Breast epithelium (tissue), 3 donors: ENCODE data around the gene RHBDL2.

ENCODE experiments used
- POLR2A ChIP-seq: fragments of 450-650 bp; IDR thresholded peaks from one replicate; pipeline ENCODE4 v1.6.1; 2016; ENCODE audit warnings: antibody characterized with exemption, mild to moderate bottlenecking, moderate library complexity
- TF ChIP-seq, protein P1 (sequence below), 3 donors: fragments of 450-650 bp; IDR thresholded peaks; one replicate each; pipeline ENCODE4 v1.5.1; 2016 to 2017; ENCODE audit warnings: antibody characterized with exemption in 3 of 3, mild to moderate bottlenecking in 3 of 3, moderate library complexity in 3 of 3

DNA sequence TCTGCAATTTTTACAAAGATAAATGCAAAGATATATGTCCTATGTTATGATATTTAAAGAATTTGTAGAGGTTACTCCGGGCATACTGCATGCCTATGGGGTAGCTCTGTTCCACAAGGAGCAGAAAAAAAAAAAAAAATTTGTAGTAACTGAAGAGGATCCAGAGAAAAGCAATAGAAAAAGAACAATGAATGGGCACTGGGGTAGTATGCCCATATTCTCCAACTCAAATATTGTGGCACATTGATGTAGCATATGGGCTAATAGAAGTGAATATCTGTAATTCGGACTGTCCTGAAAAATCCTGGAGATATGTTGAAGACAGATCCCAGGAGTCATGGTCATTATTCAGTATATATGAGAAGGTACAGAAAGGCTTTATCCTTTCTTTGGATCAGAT, 48.3 kb upstream of the RHBDL2 start:
- TF ChIP-seq, protein P1, sequence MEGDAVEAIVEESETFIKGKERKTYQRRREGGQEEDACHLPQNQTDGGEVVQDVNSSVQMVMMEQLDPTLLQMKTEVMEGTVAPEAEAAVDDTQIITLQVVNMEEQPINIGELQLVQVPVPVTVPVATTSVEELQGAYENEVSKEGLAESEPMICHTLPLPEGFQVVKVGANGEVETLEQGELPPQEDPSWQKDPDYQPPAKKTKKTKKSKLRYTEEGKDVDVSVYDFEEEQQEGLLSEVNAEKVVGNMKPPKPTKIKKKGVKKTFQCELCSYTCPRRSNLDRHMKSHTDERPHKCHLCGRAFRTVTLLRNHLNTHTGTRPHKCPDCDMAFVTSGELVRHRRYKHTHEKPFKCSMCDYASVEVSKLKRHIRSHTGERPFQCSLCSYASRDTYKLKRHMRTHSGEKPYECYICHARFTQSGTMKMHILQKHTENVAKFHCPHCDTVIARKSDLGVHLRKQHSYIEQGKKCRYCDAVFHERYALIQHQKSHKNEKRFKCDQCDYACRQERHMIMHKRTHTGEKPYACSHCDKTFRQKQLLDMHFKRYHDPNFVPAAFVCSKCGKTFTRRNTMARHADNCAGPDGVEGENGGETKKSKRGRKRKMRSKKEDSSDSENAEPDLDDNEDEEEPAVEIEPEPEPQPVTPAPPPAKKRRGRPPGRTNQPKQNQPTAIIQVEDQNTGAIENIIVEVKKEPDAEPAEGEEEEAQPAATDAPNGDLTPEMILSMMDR (IDR thresholded peaks at IDR 0.05) = no peak
- TF ChIP-seq POLR2A = no peak
